ENCODE results near the gene DPEP3.

- no peak for TF ChIP-seq CTCF (IDR thresholded peaks at IDR 0.05)
- TF ChIP-seq POLR2A (IDR thresholded peaks at IDR 0.05): no peak
Measured at GRCh38 chr16:67932462-67932840, 47.8 kb downstream of the DPEP3 start.
